DMS153 treated with DMSO at 0.1 percent for 48 hours (cell line): ENCODE results near the gene PCDHGB3.
"Not testable (repeated sequence)": the region's sequence is repeated elsewhere in the genome, so short reads cannot be mapped to it uniquely, and the experiment has no call there.

Experiments
- DNase-seq: peaks from one replicate; lab custom pipeline; 2025; ENCODE audit not compliant: unreplicated experiment; lab: John Stamatoyannopoulos, UW

Gene PCDHGB3

DNA sequence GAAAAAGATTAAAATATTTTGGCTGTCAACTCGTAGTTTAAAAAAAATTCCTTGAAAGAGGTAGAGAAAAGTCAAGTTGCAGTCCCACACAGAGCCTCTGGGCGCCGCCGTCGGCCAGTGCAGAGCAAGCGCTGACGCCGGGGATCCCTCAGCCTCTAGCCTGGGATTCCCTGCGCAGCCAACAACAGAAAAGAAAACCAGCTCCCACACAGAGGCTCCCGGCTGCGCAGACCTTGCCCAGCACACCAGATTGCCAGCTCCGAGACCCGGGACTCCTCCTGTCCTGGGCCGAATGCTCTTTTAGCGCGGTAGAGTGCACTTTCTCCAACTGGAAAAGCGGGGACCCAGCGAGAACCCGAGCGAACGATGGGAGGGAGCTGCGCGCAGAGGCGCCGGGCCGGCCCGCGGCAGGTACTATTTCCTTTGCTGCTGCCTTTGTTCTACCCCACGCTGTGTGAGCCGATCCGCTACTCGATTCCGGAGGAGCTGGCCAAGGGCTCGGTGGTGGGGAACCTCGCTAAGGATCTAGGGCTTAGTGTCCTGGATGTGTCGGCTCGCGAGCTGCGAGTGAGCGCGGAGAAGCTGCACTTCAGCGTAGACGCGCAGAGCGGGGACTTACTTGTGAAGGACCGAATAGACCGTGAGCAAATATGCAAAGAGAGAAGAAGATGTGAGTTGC lies 47.6 kb downstream of the PCDHGB3 start, which contains the start of gene PCDHGB7:
Gene PCDHGB7, plus strand, starts transcription at position 184 of the 679 bp plus-strand sequence. Its CDS starts 183 bp downstream, at position 367.
- not testable (repeated sequence) for DNase-seq

- no peak for DNase-seq
Measured at GRCh38 chr5:141419074-141419880, 49.2 kb downstream of the PCDHGB3 start.

- DNase-seq = no peak
Measured at GRCh38 chr5:141420855-141421488, 50.9 kb downstream of the PCDHGB3 start, which contains the start of gene PCDHGA11. Gene PCDHGA11 (plus strand): TSS chr5:141421051. CDS start chr5:141421228, 177 bp downstream.

DNA sequence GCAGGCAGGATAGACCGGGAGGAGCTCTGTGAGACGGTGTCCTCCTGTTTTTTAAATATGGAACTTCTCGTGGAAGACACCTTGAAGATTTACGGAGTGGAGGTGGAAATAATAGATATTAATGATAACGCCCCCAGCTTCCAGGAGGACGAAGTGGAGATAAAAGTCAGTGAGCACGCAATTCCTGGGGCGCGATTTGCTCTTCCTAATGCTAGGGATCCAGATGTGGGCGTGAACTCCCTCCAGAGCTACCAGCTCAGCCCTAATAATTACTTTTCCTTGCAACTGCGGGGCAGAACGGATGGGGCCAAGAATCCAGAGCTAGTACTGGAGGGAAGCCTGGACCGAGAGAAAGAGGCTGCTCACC lies 51.4 kb downstream of the PCDHGB3 start:
- no peak for DNase-seq
